ENCODE data around the gene FZD4. TPM values are rescaled to one million over a fixed set of nuclear protein-coding genes. Genes with fewer than 3 reads are reported as not detected.

FZD4 gene
- total RNA-seq, 1 experiment from 2014 or later, result 4.4 TPM

GRCh38 chr11:86954269-86955110 lies 705 bp downstream of the FZD4 start:
- intact Hi-C loops (cut with micrococcal nuclease), result loop anchor here (5.0 kb wide), 1 partner anchor 83 kb away; the partner anchor contains the start of gene TMEM135
- no peaks in the 10 kb centered on the region for H3K9me2 ChIP-seq (ENCODE audit: insufficient read depth)
- peak overlapping the region; percentile 32 for H2AFZ ChIP-seq (ENCODE audit: low read depth, low read length, poor library complexity, severe bottlenecking)
- ChIA-PET RAD21 (ENCODE audit: low non-redundant PET in 1 of 2, low total read pairs in 2 of 2, uncharacterized antibody in 2 of 2, unreplicated experiment in 2 of 2) (no interaction called here), CTCF (interaction anchor here (1.1 to 1.8 kb wide), 5 partner anchors 15 to 467 kb away, joined by 3 to 8 read pairs (median 5); no protein-coding TSS in a partner anchor), POLR2A (interaction anchor here (0.9 kb wide), 1 partner anchor 33 kb away, joined by 3 read pairs; no protein-coding TSS in a partner anchor)
- no peaks in the 10 kb centered on the region for H3K9me3 ChIP-seq (ENCODE audit: control insufficient read depth in 1 of 2, insufficient read depth in 1 of 2, low read depth in 1 of 2, low read length in 2 of 2)
- peak overlapping the region; percentile 50 to 65 for H3K4me3 ChIP-seq (replicated peaks in 1 of 2; ENCODE audit: low read depth in 1 of 2, low read length in 2 of 2)
- no peaks in the 10 kb centered on the region for H3K79me2 ChIP-seq (ENCODE audit: insufficient read depth, low read length)
- H4K20me1 ChIP-seq (ENCODE audit: insufficient read depth), result no peaks in the 10 kb centered on the region
- BruUV-seq (replicated peaks), result no TSS peak
- peak overlapping the region; percentile 91 for H3K4me2 ChIP-seq (ENCODE audit: low read length)
- no peak for ATAC-seq
- H3K4me1 ChIP-seq (ENCODE audit: control insufficient read depth in 1 of 2, insufficient read depth in 2 of 2, low read length in 2 of 2), result peaks cover 3 to 19% of the 10 kb centered on the region in 2 experiments; a peak in 3 of 4 replicates
- H3K9ac ChIP-seq (ENCODE audit: low read length), result peak overlapping the region; percentile 64
- DNase-seq (ENCODE audit: low read depth, low spot score), result no peak
- no peaks in the 10 kb centered on the region for H3K27me3 ChIP-seq (ENCODE audit: insufficient read depth, low read length)
- no peaks in the 10 kb centered on the region for H3K36me3 ChIP-seq (ENCODE audit: control insufficient read depth in 1 of 2, insufficient read depth in 2 of 2, low read length in 2 of 2)
- peak overlapping the region; percentile 48; the same call in 1 of the 2 replicates for H3K27ac ChIP-seq (ENCODE audit: low read depth, low read length)
- TF ChIP-seq MAX (IDR thresholded peaks at IDR 0.05) (peak; percentile 64; the same call in 1 of the 2 replicates), REST (IDR thresholded peaks at IDR 0.05; ENCODE audit: low read depth) (no peak), EGR1 (IDR thresholded peaks at IDR 0.05; ENCODE audit: low read depth) (no peak), JUND (IDR thresholded peaks at IDR 0.05) (no peak), EZH2phosphoT487 (IDR thresholded peaks at IDR 0.05; ENCODE audit: borderline replicate concordance) (no peak), SRF (IDR thresholded peaks at IDR 0.05; ENCODE audit: low read depth) (no peak), ZFX (IDR thresholded peaks at IDR 0.05) (no peak)
